Measurements from ENCODE around the gene OR2Y1.

Gene OR2Y1

GRCh38 chr5:180739271-180739670, 587 bp downstream of the OR2Y1 start:
- POLR2A ChIA-PET: no interaction called here
- DNase-seq (ENCODE audit: extremely low spot score): no peak
- CTCF ChIA-PET: no interaction called here
- TF ChIP-seq CTCF (IDR thresholded peaks at IDR 0.05; ENCODE audit: control extremely low read depth, extremely low read depth, low read depth, missing control alignments): no peak

- no peak for DNase-seq (ENCODE audit: extremely low spot score)
- TF ChIP-seq CTCF (IDR thresholded peaks at IDR 0.05; ENCODE audit: control extremely low read depth, extremely low read depth, low read depth, missing control alignments): no peak
- ChIA-PET CTCF (no interaction called here), POLR2A (no interaction called here)
Measured at GRCh38 chr5:180736536-180736935, 3.3 kb downstream of the OR2Y1 start.

GRCh38 chr5:180724944-180725343, 14.9 kb downstream of the OR2Y1 start:
- TF ChIP-seq CTCF (IDR thresholded peaks at IDR 0.05; ENCODE audit: control extremely low read depth, extremely low read depth, low read depth, missing control alignments): no peak
- POLR2A ChIA-PET: no interaction called here
- no peak for DNase-seq (ENCODE audit: extremely low spot score)
- CTCF ChIA-PET: no interaction called here

GRCh38 chr5:180723936-180724335, 15.9 kb downstream of the OR2Y1 start:
- CTCF ChIA-PET: no interaction called here

GRCh38 chr5:180720486-180720885, 19.4 kb downstream of the OR2Y1 start:
- TF ChIP-seq CTCF (IDR thresholded peaks at IDR 0.05; ENCODE audit: control extremely low read depth, extremely low read depth, low read depth, missing control alignments): no peak
- ChIA-PET POLR2A (no interaction called here), CTCF (no interaction called here)
- no peak for DNase-seq (ENCODE audit: extremely low spot score)

More at GRCh38 chr5:180723936-180724335, 15.9 kb downstream of the OR2Y1 start:
- TF ChIP-seq CTCF (IDR thresholded peaks at IDR 0.05; ENCODE audit: control extremely low read depth, extremely low read depth, low read depth, missing control alignments): no peak
- POLR2A ChIA-PET: no interaction called here
- DNase-seq (ENCODE audit: extremely low spot score): no peak

GRCh38 chr5:180719781-180720180, 20.1 kb downstream of the OR2Y1 start:
- no peak for DNase-seq (ENCODE audit: extremely low spot score)
- CTCF ChIA-PET: interaction anchor here (1.6 kb wide), 2 partner anchors 14 to 391 kb away, joined by 4 to 6 read pairs; no protein-coding TSS in a partner anchor
- no peak for TF ChIP-seq CTCF (IDR thresholded peaks at IDR 0.05; ENCODE audit: control extremely low read depth, extremely low read depth, low read depth, missing control alignments)
- POLR2A ChIA-PET: no interaction called here
